ENCODE measurements around the gene CCT7.

The CCT7 gene

DNA sequence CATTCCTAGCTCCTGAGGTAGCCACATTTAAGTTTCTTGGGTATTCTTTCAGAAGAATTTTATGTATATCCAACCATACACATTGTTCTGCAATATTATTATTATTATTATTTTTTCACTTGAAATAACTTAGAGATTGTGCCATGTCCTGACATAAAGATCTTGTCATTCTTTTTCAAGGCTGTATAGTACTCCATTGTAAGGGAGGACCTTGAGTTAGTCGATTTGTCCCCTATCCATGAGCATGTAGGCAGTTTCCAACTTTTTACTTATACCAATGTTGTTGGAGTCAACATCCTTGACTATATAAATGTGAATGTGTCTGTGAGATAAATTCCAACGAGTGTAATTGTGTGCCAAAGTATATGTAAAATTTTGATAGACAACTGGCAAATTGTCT lies 60.1 kb downstream of the CCT7 start:
- no peak for DNase-seq (ENCODE audit: low read depth in 3 of 3)

DNA sequence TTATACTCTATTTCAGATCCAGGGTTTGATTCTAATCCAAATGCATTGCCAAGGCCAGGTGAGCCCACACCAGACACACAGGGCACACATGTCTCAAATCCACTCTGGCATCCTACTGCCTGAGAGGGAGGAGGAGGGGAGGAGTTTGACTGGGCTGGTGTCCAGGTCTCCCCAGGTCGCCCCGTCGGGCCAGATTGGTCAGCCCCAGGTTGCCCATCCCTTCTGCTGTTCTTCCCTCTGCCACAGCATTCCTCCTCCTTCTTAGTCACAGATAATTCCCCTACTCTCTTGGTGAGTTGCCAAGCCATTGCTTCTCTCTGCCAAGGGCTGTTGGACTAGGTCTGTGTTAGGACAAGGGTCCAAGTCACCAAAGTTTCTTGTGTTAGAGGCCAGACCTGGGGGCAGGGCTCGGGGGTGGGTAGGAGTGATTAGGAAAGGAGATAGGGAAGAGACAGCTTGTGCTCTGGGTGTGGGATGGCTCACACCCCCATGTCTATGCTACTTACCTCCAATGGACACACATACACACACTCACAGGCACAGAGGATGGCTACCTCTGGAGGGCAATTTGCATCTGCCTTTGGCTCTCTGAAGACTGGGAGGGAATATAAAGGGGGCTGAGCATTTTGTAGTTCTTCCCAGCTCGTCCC lies 61.8 kb downstream of the CCT7 start:
- DNase-seq (ENCODE audit: low read depth in 3 of 3): no peak

DNA sequence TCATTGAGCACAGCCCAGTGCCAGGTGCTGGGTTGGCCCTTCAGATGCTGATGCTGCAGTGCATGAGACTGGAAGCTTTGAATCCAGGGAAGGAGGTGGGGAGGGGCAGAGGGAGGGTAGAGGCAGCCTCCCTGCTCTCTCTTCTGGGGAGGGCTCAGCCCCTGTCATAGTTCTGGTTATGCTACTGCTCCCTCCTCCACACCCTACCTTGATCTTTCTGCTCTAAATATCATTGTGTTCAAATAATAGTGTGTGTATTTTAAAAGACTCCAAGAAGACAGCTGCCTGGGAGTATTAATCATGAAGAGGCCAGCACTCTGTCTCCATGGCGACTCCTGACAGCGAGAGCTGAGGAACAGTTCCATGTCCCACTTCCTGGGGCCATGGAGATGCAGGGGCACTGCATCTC lies 63.0 kb downstream of the CCT7 start:
- DNase-seq (ENCODE audit: low read depth in 3 of 3): no peak

DNA sequence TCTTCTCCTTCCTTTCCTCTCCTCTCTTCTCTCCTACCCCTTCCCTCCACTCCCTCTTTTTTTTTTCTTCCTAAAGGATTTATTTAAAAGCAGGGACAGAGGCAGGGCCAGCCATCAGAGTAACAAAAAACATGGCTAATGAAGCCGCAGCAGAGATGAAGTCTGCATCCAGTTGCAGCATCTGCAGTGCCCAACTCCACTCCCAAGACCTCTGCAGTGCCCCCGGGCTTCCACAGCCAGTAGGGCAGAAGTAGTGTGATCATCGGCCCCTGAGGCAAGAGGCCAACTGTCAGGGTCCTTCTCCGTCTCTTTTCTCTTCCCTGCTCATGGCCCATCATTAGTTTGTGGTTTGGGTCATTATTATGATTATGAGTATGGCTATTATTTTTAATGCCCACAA lies 63.5 kb downstream of the CCT7 start:
- no peak for DNase-seq (ENCODE audit: low read depth in 3 of 3)

DNA sequence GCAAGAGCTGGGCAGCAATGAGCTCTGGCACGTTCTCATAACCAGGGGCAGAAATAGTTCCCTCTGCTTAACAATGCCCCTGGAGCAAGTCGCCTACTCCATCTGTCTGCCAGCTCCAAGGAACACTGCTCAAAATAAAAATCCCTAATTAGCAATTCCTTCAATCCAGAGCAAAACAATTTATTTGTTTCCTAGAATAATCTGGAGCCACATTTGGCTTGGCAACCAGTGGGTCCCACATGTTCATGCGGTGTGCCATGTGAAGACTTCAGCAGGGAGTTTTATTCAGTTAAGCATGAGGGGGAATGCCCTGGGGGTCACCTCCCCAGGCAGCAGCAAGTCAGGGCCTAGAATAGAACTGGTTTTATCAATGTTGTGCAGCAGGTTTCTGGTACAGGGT lies 66.8 kb downstream of the CCT7 start:
- no peak for DNase-seq (ENCODE audit: low read depth in 3 of 3)

DNA sequence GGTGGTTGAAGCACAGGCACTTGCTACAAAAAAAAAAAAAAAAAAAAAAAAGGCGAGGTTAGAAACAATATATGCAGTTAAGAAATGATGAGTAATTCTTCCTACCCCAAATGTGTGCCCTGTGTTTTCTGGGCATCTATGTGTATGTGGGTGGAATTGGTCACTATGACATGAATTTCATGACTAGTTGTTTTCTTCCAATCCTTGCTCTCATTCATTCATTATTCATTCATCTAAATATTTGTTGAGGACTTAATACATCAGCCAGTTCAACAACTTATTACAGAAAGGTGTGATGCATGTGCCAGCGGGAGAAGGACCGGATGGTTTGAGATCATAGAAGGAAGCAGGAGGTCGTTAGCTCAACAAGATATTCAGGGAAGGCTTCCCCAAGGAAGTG lies 67.5 kb downstream of the CCT7 start:
- DNase-seq (ENCODE audit: low read depth in 3 of 3): no peak
